ENCODE measurements around the gene MDGA2.

DNA sequence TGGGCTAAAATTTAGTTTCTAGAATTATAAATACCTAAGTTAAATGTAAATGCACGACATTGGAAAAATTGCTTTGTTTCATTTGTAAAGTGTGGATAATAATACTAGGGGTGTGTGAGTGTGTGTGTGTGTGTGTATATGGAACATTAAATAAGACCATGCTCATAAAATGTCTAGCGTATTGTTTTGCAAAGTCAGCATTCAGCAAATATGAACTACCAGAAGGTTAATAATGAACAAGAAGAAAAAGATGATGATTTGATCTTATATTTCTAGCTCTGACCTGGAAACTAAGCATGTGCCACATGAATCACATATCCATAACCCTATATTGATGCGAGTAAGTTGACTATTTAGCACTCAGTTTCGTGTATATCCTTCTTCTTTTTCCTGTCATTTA is 44.9 kb upstream of the MDGA2 start:
- TF ChIP-seq RCOR1 (IDR thresholded peaks at IDR 0.05; ENCODE audit: low read length): no peak
- TF ChIP-seq, protein P1, sequence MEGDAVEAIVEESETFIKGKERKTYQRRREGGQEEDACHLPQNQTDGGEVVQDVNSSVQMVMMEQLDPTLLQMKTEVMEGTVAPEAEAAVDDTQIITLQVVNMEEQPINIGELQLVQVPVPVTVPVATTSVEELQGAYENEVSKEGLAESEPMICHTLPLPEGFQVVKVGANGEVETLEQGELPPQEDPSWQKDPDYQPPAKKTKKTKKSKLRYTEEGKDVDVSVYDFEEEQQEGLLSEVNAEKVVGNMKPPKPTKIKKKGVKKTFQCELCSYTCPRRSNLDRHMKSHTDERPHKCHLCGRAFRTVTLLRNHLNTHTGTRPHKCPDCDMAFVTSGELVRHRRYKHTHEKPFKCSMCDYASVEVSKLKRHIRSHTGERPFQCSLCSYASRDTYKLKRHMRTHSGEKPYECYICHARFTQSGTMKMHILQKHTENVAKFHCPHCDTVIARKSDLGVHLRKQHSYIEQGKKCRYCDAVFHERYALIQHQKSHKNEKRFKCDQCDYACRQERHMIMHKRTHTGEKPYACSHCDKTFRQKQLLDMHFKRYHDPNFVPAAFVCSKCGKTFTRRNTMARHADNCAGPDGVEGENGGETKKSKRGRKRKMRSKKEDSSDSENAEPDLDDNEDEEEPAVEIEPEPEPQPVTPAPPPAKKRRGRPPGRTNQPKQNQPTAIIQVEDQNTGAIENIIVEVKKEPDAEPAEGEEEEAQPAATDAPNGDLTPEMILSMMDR (IDR thresholded peaks at IDR 0.05): no peak
- no peak for TF ChIP-seq GATA2 (CRISPR knock-in tag; IDR thresholded peaks at IDR 0.05)
- TF ChIP-seq RAD21 (IDR thresholded peaks at IDR 0.05; ENCODE audit: low read length): no peak
- TF ChIP-seq EP300 (IDR thresholded peaks at IDR 0.05; ENCODE audit: borderline replicate concordance in 1 of 2, low read depth in 1 of 2, low read length in 1 of 2): no peak
- TF ChIP-seq, protein P2, sequence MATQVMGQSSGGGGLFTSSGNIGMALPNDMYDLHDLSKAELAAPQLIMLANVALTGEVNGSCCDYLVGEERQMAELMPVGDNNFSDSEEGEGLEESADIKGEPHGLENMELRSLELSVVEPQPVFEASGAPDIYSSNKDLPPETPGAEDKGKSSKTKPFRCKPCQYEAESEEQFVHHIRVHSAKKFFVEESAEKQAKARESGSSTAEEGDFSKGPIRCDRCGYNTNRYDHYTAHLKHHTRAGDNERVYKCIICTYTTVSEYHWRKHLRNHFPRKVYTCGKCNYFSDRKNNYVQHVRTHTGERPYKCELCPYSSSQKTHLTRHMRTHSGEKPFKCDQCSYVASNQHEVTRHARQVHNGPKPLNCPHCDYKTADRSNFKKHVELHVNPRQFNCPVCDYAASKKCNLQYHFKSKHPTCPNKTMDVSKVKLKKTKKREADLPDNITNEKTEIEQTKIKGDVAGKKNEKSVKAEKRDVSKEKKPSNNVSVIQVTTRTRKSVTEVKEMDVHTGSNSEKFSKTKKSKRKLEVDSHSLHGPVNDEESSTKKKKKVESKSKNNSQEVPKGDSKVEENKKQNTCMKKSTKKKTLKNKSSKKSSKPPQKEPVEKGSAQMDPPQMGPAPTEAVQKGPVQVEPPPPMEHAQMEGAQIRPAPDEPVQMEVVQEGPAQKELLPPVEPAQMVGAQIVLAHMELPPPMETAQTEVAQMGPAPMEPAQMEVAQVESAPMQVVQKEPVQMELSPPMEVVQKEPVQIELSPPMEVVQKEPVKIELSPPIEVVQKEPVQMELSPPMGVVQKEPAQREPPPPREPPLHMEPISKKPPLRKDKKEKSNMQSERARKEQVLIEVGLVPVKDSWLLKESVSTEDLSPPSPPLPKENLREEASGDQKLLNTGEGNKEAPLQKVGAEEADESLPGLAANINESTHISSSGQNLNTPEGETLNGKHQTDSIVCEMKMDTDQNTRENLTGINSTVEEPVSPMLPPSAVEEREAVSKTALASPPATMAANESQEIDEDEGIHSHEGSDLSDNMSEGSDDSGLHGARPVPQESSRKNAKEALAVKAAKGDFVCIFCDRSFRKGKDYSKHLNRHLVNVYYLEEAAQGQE (IDR thresholded peaks at IDR 0.05; ENCODE audit: low read depth, low read length): no peak

All from SK-N-SH (cell line).